K562 (cell line): ENCODE measurements around the gene CAVIN1. TPM values are rescaled to one million over a fixed set of nuclear protein-coding genes. Genes with fewer than 3 reads are reported as not detected.

ENCODE experiments used
- ATAC-seq: fragments of 200-7000 bp; cut with Tn5 transposase; 3 replicates; pipeline ENCODE4 v1.9.1; 2020; ENCODE audit warnings: moderate library complexity
- BruUV-seq: library from RNA; stranded (reverse); fragments of 400-500 nt; replicated peaks from 2 replicates; lab custom pipeline; 2021; lab: Mats Ljungman, UMichigan
- CTCF ChIA-PET: fragments of 300-600 bp; formaldehyde crosslinking; extraction: SDS; loops from one replicate; lab custom pipeline; 2021; ENCODE audit warnings: low intra/inter-chr PET ratio; lab: Yijun Ruan, JAX
- POLR2A ChIA-PET: fragments of 300-600, 350-650 bp; sonication (Branson Sonifier 250); formaldehyde crosslinking; extraction: SDS; loops from one replicate; lab custom pipeline; 2021; ENCODE audit warnings: antibody characterized with exemption, inconsistent platforms; lab: Yijun Ruan, JAX
- DNase-seq, 4 experiments: peaks; one replicate each; pipeline versions ENCODE4 v3.0.0 to v3.0.0-alpha.2; 2011 to 2018; ENCODE audit warnings: low spot score in 3 of 4, mixed read lengths in 3 of 4; ENCODE audit errors: extremely low read depth in 1 of 4
- FAIRE-seq: peaks from 2 replicates; lab custom pipeline; 2011; peaks lifted over from hg19 to GRCh38; lab: Jason Lieb, UNC
- H2AFZ ChIP-seq: 2 replicates; pipeline ENCODE4 v1.6.0; 2011; ENCODE audit warnings: low read depth, low read length, control low read depth, inconsistent platforms
- H3K27ac ChIP-seq: fragments of 200-600 bp; 3 replicates; pipeline ENCODE4 v1.8.0; 2011; ENCODE audit warnings: low read depth, mild to moderate bottlenecking, control low read depth, inconsistent platforms, low read length, moderate library complexity, mixed read lengths; ENCODE audit errors: extremely low read depth
- H3K27me3 ChIP-seq, 2 experiments: fragments of 300-600 bp in 1 of 2; 2 replicates in 1 of 2; 3 replicates in 1 of 2; pipeline versions ENCODE4 v1.6.0 to v1.8.0; 2011; ENCODE audit warnings: inconsistent platforms in 2 of 2, low read length in 2 of 2, mild to moderate bottlenecking in 1 of 2, mixed read lengths in 1 of 2, moderate library complexity in 1 of 2; ENCODE audit not compliant: control insufficient read depth in 2 of 2, insufficient read depth in 2 of 2
- H3K36me3 ChIP-seq: fragments of 300-600 bp; 3 replicates; pipeline ENCODE4 v1.8.0; 2011; ENCODE audit warnings: mild to moderate bottlenecking, low read length, inconsistent platforms; ENCODE audit not compliant: control insufficient read depth, insufficient read depth
- H3K4me1 ChIP-seq, 2 experiments: fragments of 200-600 bp in 1 of 2; replicated peaks in 1 of 2; 2 replicates in 1 of 2; 3 replicates in 1 of 2; pipeline versions ENCODE4 v1.5.1 to v1.8.0; 2011; ENCODE audit warnings: inconsistent platforms in 2 of 2, low read length in 2 of 2, mild to moderate bottlenecking in 1 of 2, mixed read lengths in 1 of 2, moderate library complexity in 1 of 2; ENCODE audit not compliant: control insufficient read depth in 2 of 2, insufficient read depth in 2 of 2
- H3K4me2 ChIP-seq: 2 replicates; pipeline ENCODE4 v1.6.1; 2011; ENCODE audit warnings: low read length, control low read depth, inconsistent platforms, mixed read lengths; ENCODE audit not compliant: insufficient read depth
- H3K4me3 ChIP-seq: fragments of 200-600 bp; sonication (generic), shearing (Covaris generic); 2 replicates; pipeline ENCODE4 v1.5.1; 2016; ENCODE audit warnings: control low read depth, inconsistent platforms
- H3K79me2 ChIP-seq: fragments of 200-600 bp; 3 replicates; pipeline ENCODE4 v1.8.0; 2011; ENCODE audit warnings: low read length, inconsistent platforms; ENCODE audit not compliant: control insufficient read depth, insufficient read depth
- H3K9ac ChIP-seq, 2 experiments: 2 replicates each; pipeline versions ENCODE4 v1.6.0 to v1.6.1; 2011; ENCODE audit warnings: low read depth in 2 of 2, low read length in 2 of 2, control low read depth in 1 of 2, inconsistent platforms in 1 of 2, mild to moderate bottlenecking in 1 of 2, mixed read lengths in 1 of 2; ENCODE audit not compliant: insufficient read depth in 1 of 2
- H3K9me1 ChIP-seq: one replicate; pipeline ENCODE4 v1.6.0; 2011; ENCODE audit warnings: inconsistent platforms, mild to moderate bottlenecking, low read length, moderate library complexity; ENCODE audit not compliant: control insufficient read depth, insufficient read depth
- H3K9me3 ChIP-seq: replicated peaks from 2 replicates; pipeline ENCODE4 v1.5.1; 2011; ENCODE audit warnings: low read depth, low read length, inconsistent platforms; ENCODE audit not compliant: control insufficient read depth, insufficient read depth
- H4K20me1 ChIP-seq: replicated peaks from 2 replicates; pipeline ENCODE4 v1.6.1; 2011; ENCODE audit warnings: low read length, inconsistent platforms, mixed read lengths; ENCODE audit not compliant: control insufficient read depth, insufficient read depth
- MAX ChIP-seq: sonication (generic); formaldehyde crosslinking; IDR thresholded peaks from 2 replicates; pipeline ENCODE4 v1.9.0; 2022; ENCODE audit warnings: mild to moderate bottlenecking, missing genetic modification reagents
- PKNOX1 ChIP-seq: fragments of 450-650 bp; IDR thresholded peaks from 2 replicates; pipeline ENCODE4 v1.6.1; 2016
- SPI1 ChIP-seq: IDR thresholded peaks from 2 replicates; pipeline ENCODE4 v1.6.1; 2011; ENCODE audit warnings: low read depth, low read length, control low read depth, borderline replicate concordance
- ZNF444 ChIP-seq: fragments of 250-450 bp; sonication (Bioruptor Pico); IDR thresholded peaks from 2 replicates; pipeline ENCODE4 v1.4.0; 2020; ENCODE audit warnings: mild to moderate bottlenecking, moderate library complexity
- WGBS: fragments of 100-300 bp; shearing (Covaris generic); methylation state at CpG from one replicate; pipeline ENCODE4 v1.1.6; 2016; ENCODE audit warnings: low coverage, mixed read lengths; ENCODE audit not compliant: insufficient coverage; ENCODE audit errors: missing lambda C conversion rate; 5-methylcytosine and 5-hydroxymethylcytosine counted together
- in situ Hi-C: fragments of 300-500 bp; cut with MboI; formaldehyde crosslinking; loops from 4 replicates; pipeline ENCODE4 v1.15.0; 2018; ENCODE audit warnings: inconsistent platforms, mixed read lengths
- intact Hi-C: fragments of 100-400 bp; cut with micrococcal nuclease; formaldehyde crosslinking; loops from 2 replicates; pipeline ENCODE4 v1.14.2; 2022
- polyA plus RNA-seq, 8 experiments: library from polyadenylated mRNA; depleted of rRNA in 4 of 8; stranded (reverse) in 5 of 8; unstranded in 3 of 8; fragments of >200 nt; fragmentation: Nextera tagmentation in 2 of 8; fragmentation: Illumina TruSeq in 1 of 8; extraction: Ambion mirVana in 2 of 8; extraction: Trizol in 1 of 8; gene quantifications; 2 replicates each; pipeline versions ENCODE4 v1.2.1 to v1.2.3, GENCODE V29; 2011 to 2014; ENCODE audit warnings: inconsistent platforms in 1 of 8, missing spikeins in 1 of 8
- total RNA-seq, 7 experiments: library from RNA; depleted of rRNA in 6 of 7; stranded (reverse); fragments of >200 nt in 6 of 7; fragmentation: Illumina TruSeq in 2 of 7; extraction: Trizol in 2 of 7; gene quantifications; 2 replicates each; pipeline versions ENCODE4 v1.2.1 to v1.2.3, GENCODE V29; 2011 to 2021; ENCODE audit warnings: low replicate concordance in 1 of 7

The CAVIN1 gene
- total and polyA plus RNA-seq, 9 of the 15 experiments (the other 6 are each of a cell fraction or from before 2014, with no cell fraction given): 6.8 to 162 (median 74.5) TPM

- 77% methylated on average over 5 of the region's 7 CpGs for WGBS
- Histone ChIP-seq H3K36me3 (peaks cover 46% of the 10 kb centered on the region), H3K9me3 (no peaks in the 10 kb centered on the region), H3K27me3 (no peaks in the 10 kb centered on the region), H3K4me1 (peaks cover 25 to 31% of the 10 kb centered on the region in 2 experiments; a peak in 4 of 5 replicates), H3K4me2 (no peak overlapping the region), H3K27ac (peak overlapping the region; percentile 48; the same call in 2 of the 3 replicates), H2AFZ (no peak overlapping the region), H4K20me1 (peaks cover 2% of the 10 kb centered on the region), H3K9ac (peak overlapping the region in 1 of 2 experiments; percentile 83; a peak in 2 of 4 replicates), H3K9me1 (no peaks in the 10 kb centered on the region), H3K79me2 (peaks cover 92% of the 10 kb centered on the region), H3K4me3 (no peak overlapping the region)
- intact Hi-C loops: no loop called here
- TF ChIP-seq SPI1 (peak; percentile 35; the same call in 1 of the 2 replicates), MAX (CRISPR knock-in tag) (0 out of 2 replicates have a peak, but pooled peaks have one; percentile 14), ZNF444 (CRISPR knock-in tag) (no peak), PKNOX1 (peak; percentile 32; the same call in 1 of the 2 replicates)
- in situ Hi-C loops: no loop called here
- no TSS peak for BruUV-seq
- POLR2A ChIA-PET: interaction anchor here (0.7 kb wide), 2 partner anchors 9 to 103 kb away, joined by 3 to 4 read pairs; no protein-coding TSS in a partner anchor
- CTCF ChIA-PET: no interaction called here
- DNase-seq (peak in 3 of 4 experiments; percentile 10 to 51 (median 49)), ATAC-seq (peak; percentile 37), FAIRE-seq (no peak)
Observed at GRCh38 chr17:42414704-42415409, 8.2 kb downstream of the CAVIN1 start.
